ENCODE data around the gene MAD2L1.
A peak's percentile ranks its signal among the peaks of the same experiment; 100 is the strongest.

MAD2L1 gene

GRCh38 chr4:120057416-120057815 is 9.2 kb downstream of the MAD2L1 start:
- DNase-seq (ENCODE audit: low spot score): no peak

GRCh38 chr4:120056246-120056645 is 10.4 kb downstream of the MAD2L1 start:
- no peak for DNase-seq (ENCODE audit: low spot score)

- no peak for DNase-seq (ENCODE audit: low spot score)
Observed at GRCh38 chr4:120055795-120056194, 10.9 kb downstream of the MAD2L1 start.

GRCh38 chr4:120055162-120055561 is 11.5 kb downstream of the MAD2L1 start:
- no peak for DNase-seq (ENCODE audit: low spot score)

GRCh38 chr4:120053911-120054310 is 12.7 kb downstream of the MAD2L1 start:
- DNase-seq (ENCODE audit: low spot score): no peak

GRCh38 chr4:120052856-120053255 is 13.8 kb downstream of the MAD2L1 start:
- DNase-seq (ENCODE audit: low spot score): no peak

- DNase-seq (ENCODE audit: low spot score): no peak
Observed at GRCh38 chr4:120051253-120051652, 15.4 kb downstream of the MAD2L1 start.

GRCh38 chr4:120049732-120050494 is 16.7 kb downstream of the MAD2L1 start:
- peak; percentile 93 for DNase-seq (ENCODE audit: low spot score)

GRCh38 chr4:120043828-120044227 is 22.8 kb downstream of the MAD2L1 start:
- DNase-seq (ENCODE audit: low spot score): no peak

- no peak for DNase-seq (ENCODE audit: low spot score)
Observed at GRCh38 chr4:120037411-120037810, 29.2 kb downstream of the MAD2L1 start.

- DNase-seq (ENCODE audit: low spot score): no peak
Observed at GRCh38 chr4:120034913-120035312, 31.7 kb downstream of the MAD2L1 start.

- DNase-seq (ENCODE audit: low spot score): no peak
Observed at GRCh38 chr4:120026853-120027252, 39.8 kb downstream of the MAD2L1 start.

- no peak for DNase-seq (ENCODE audit: low spot score)
Observed at GRCh38 chr4:120025516-120025915, 41.1 kb downstream of the MAD2L1 start.

GRCh38 chr4:120018786-120019185 is 47.9 kb downstream of the MAD2L1 start:
- no peak for DNase-seq (ENCODE audit: low spot score)

GRCh38 chr4:120017939-120018692 is 48.5 kb downstream of the MAD2L1 start:
- no peak for DNase-seq (ENCODE audit: low spot score)

- no peak for DNase-seq (ENCODE audit: low spot score)
Observed at GRCh38 chr4:120011725-120012124, 54.9 kb downstream of the MAD2L1 start.

- no peak for DNase-seq (ENCODE audit: low spot score)
Observed at GRCh38 chr4:120010646-120011045, 56.0 kb downstream of the MAD2L1 start.

- no peak for DNase-seq (ENCODE audit: low spot score)
Observed at GRCh38 chr4:120009731-120010130, 56.9 kb downstream of the MAD2L1 start.

GRCh38 chr4:120008957-120009356 is 57.7 kb downstream of the MAD2L1 start:
- DNase-seq (ENCODE audit: low spot score): no peak

GRCh38 chr4:120007896-120008436 is 58.7 kb downstream of the MAD2L1 start:
- DNase-seq (ENCODE audit: low spot score): no peak

GRCh38 chr4:120007191-120007871 is 59.3 kb downstream of the MAD2L1 start:
- DNase-seq (ENCODE audit: low spot score): no peak
